GM12873 (cell line): Measurements from ENCODE around the gene SNX3.

Source experiments
- TF ChIP-seq, protein P1 (sequence below): IDR thresholded peaks from 2 replicates; pipeline ENCODE4 v1.5.1; 2012; ENCODE audit warnings: low read depth, mild to moderate bottlenecking, moderate library complexity, low read length, control low read depth; ENCODE audit not compliant: insufficient read depth; ENCODE audit errors: missing control alignments

SNX3 gene

DNA sequence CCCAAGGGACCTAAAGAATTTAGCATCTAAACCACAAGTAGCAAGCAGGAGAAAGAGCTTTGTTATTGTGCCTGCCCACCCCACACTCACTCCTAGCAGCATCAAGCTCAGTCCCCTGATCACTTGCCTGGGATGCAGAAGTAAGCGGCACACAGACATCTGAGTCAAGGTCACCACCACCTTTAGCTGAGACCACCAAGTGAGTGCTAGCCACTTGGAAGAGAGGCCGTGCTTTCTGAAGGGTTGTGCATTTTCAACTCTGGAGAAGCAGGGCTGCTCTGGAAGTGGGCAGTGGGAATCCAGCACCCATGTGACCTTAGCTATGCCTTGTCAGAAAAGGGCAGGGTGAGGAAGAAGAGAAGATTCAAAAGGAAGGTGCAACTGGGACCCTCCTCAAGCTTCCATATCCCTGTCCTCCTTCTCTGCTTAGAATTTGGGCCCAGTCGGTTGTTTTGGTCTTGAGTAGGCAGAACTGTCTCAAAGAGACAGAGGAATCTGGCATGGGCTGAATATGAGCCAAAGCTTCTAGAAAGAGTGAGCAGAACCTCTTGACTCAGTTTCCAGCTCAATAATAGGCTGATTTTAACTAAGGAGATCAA, 88.8 kb downstream of the SNX3 start:
- TF ChIP-seq, protein P1, sequence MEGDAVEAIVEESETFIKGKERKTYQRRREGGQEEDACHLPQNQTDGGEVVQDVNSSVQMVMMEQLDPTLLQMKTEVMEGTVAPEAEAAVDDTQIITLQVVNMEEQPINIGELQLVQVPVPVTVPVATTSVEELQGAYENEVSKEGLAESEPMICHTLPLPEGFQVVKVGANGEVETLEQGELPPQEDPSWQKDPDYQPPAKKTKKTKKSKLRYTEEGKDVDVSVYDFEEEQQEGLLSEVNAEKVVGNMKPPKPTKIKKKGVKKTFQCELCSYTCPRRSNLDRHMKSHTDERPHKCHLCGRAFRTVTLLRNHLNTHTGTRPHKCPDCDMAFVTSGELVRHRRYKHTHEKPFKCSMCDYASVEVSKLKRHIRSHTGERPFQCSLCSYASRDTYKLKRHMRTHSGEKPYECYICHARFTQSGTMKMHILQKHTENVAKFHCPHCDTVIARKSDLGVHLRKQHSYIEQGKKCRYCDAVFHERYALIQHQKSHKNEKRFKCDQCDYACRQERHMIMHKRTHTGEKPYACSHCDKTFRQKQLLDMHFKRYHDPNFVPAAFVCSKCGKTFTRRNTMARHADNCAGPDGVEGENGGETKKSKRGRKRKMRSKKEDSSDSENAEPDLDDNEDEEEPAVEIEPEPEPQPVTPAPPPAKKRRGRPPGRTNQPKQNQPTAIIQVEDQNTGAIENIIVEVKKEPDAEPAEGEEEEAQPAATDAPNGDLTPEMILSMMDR: no peak

DNA sequence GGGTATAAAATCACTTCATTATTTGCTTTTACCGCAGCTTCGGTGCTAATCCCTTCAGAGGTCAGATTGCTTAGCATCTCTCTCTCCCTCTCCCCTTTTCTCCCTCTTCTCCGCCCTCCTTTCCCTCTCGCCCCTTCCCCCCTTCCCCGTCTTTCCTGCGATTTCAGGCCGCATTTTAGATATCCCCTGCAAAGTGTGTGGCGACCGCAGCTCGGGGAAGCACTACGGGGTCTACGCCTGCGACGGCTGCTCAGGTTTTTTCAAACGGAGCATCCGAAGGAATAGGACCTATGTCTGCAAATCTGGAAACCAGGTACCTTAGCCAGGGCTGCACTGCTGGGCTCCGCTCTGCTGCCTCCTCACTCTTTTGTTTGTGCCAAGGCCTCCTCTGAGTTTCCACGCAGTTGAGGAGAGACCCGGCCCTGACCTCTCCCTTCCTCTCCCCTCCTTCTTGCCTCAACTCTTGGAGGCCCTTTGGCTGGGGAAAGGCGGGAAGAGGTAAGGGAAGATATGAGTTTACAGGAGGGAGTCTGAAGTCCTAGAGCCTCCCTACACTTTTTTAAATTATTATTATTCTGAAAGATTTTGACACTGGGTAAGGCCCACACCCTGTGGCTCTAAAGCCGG, 89.4 kb downstream of the SNX3 start:
- TF ChIP-seq, protein P1: no peak

DNA sequence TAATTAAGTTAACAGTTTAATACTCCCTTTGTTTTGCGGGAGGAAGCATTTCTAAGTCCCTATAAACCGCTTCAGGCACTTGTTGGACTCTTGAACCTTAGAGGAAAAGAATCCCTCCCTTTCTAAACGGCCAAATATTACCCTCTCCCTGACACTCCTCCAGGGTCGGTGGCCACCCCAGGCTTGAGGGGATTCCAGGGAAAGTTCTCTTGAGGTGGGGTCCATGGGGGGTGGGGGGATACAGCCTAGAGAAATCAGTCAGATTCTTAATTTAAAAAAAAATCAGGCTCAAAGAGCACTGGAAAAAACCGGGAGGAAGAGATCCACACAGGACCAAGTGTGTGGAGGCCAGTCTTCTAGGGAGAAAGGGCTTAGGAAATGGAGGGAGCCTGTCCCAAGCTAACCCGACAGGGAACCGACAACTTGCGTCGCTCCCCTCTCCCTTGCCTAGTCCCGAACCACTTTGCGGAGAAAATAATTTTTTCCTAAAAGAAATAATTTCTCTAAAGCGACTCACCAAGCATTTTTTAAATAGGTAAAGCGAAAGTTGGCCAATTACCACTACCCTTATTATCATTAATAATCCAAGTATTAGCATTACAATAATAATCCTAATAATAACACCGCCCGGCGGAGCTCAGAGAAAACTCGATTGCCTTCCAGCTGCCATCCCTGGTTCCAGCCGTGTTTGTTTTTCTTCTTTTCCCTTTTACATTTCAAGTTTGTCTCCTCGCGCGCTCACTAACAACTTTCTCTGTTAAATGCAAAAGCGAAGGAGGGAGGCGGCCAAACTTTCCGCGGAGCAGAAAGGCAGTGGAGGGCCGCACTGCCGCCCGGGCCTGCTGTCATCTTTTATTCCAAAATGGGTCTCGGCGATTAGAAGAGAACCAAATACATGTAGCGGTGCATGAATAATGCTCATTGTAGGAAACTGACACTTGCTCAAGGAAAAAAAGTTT, 90.2 kb downstream of the SNX3 start:
- TF ChIP-seq, protein P1: no peak

DNA sequence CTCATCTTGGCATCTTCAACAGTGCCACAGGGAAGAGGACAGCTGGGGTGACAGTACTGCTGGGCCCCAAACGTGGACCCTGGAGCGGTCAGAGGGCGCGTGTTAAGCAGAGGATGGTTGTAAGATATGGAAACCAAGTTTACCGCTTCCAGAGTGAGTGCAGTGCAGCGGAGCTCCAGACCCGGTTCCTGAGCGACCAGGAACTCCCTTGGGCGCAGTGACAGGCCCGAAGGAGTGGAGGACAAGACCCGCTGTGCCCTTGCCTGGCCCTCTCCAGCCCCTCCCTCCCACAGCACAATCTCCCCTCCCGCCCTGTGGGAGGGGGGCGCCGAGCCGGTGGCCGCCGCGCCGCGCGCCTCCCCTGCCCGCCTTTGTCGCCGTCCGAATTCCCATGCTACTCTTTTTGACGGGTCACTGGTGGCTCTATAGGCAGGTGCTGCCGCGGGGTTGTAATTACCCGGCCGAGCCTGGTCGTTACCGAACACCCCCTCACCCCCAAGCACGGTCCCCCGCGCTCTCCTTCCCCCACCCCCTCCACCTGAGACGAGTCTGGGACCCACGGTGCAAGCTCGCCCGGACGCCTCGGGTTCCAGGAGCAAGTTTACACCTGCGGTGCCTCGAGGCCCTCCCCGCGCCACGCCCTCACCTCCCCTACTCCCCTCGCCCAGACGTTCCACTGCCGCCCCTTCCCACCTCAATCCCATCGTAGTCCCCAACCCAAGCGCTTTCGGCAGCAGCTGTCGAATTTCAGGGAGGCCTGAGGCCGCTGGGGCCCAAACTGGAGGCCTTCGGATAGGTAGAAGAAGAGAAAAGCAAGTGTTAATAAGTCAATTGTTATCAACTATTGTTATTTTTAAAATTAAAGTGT, 91.1 kb downstream of the SNX3 start:
- TF ChIP-seq, protein P1: no peak

DNA sequence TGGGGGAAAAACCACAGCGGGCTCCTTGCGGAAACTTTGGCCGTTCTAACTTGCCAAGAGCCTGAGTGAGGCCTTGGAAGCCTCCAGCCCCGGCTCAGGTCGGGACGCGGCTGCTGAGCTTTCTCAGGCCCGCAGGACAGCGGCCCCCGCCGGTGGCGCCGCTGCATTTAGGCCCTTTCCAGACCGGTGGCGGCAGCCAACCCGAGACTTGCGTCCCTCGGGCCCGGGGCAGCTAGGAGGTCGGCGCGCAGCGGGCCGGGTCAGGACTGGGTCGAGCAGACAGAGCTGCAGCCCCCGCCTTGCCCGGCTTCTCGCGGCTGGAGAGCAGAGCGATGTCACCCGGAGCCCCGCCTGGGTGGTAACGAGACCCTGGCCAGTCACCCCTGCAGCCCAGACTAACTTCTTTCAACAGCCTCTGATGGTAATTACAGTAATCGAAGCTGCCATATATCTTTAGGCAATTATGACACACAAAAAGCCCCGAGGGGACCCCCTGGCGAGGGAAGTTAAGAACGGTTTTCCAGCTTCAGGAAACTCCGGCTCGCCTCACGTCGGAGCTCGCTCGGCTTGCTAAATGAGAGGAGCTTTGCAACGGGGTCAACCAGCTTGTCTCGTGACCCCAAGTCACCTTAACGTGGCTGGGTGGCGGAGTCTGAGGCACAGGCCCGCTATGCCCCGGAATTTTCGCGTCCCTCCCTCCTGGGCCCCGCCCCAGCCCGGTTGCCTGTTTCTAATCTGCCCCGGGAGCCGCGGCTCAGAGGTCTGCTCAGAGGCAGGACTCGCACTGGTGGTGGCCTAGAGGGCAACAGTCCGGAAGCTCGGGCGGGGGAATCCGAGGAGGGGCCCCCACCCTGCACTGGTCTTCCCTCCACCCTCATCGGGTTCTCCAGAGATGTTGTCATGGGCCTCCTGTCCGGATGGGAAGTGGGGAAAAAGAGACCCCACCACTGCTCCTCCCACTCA, 92.1 kb downstream of the SNX3 start:
- TF ChIP-seq, protein P1: peak; percentile 22

DNA sequence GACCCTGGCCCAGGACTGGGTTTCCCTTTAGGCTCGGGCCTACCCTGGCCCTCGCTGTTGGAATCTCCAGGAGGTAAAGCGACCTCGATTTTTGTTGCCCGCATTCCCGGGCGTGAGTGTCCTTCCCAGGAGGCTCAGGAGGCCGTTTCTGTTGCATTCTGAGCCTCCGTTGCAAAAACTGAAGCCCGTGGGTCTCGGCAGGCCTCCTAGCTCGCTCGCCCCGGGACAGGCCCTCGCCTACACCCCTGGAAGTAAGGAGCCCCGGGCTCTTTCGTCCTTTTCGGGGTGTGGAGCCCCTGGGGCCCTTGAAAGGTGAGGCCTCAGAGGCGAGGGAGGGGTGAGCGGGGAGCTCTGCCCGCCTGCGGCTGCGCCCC, 92.8 kb downstream of the SNX3 start:
- TF ChIP-seq, protein P1: no peak
